HL-60 (cell line): ENCODE results near the gene LETM1.

ENCODE experiments used
- CTCF ChIP-seq: IDR thresholded peaks from one replicate; pipeline ENCODE4 v1.5.1; 2011; ENCODE audit warnings: low read length, control low read depth, inconsistent platforms; ENCODE audit not compliant: insufficient read depth
- GABPA ChIP-seq: IDR thresholded peaks from 2 replicates; pipeline ENCODE4 v1.6.1; 2012; ENCODE audit warnings: low read depth
- POLR2AphosphoS5 ChIP-seq: IDR thresholded peaks from 2 replicates; pipeline ENCODE4 v1.6.1; 2012; ENCODE audit warnings: low read depth
- REST ChIP-seq: IDR thresholded peaks from 2 replicates; pipeline ENCODE4 v1.6.1; 2012; ENCODE audit warnings: low read depth; ENCODE audit not compliant: insufficient replicate concordance
- SPI1 ChIP-seq: IDR thresholded peaks from 2 replicates; pipeline ENCODE4 v1.6.1; 2012; ENCODE audit warnings: low read depth, mild to moderate bottlenecking, borderline replicate concordance

GRCh38 chr4:1793940-1794808, 61.8 kb downstream of the LETM1 start:
- TF ChIP-seq REST (no peak), CTCF (no peak), POLR2AphosphoS5 (no peak), GABPA (no peak), SPI1 (no peak)
